HUDEP-2 (cell line): ENCODE measurements around the gene PRKCD.
A peak's percentile ranks its signal among the peaks of the same experiment; 100 is the strongest.

Source experiments
- DNase-seq, 76 experiments: peaks; one replicate each; lab custom pipeline; 2025; ENCODE audit not compliant: unreplicated experiment in 76 of 76; lab: John Stamatoyannopoulos, UW

Gene PRKCD

DNA sequence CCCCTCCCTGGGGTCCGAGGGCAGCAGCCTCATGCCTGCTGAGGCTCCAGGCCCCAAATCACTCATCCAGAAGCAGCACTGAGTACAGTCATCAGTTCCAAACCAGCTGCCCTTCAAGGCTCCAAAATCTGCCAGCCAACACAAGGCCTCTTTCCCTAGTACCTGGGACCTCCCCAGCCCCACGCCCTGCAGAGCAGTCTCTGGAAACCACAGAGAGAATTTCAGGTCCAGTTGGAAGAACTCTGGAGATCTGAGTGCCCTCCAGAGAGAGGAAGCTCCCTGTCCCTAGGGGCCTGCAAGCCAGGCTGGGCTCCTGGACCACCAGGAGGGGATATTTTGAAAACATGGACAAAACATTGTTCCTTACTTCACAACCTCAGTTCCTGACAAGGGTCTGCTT is 68.6 kb downstream of the PRKCD start:
- no peak for DNase-seq

DNA sequence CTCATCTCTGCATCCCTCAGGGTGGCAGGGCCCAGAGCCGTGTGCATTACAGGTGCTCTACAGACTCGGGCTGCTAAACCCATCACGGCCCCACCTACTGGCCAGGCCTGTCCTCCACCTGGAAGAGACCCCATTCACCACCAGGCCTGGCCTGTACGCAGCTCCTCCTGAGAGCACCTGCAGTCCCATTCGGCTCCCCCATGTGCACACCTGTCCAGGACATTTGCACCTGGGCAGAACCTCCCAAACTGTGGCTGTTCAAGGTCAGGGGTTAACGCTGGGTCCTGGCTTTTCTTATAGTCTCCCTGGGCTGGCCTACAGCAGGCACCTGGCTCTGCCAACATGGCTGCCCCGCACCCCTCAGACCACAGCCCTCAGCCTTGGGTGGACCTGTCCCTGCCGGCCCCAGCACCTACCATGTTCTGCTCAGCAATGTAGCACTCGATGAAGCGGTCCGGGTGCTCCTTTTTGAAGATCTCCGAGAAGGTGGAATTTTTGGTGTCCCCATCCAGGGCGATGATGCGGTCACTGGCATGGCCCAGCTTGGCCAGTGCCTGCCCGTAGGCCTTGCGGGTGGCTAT is 69.1 kb downstream of the PRKCD start:
- DNase-seq, result no peak

DNA sequence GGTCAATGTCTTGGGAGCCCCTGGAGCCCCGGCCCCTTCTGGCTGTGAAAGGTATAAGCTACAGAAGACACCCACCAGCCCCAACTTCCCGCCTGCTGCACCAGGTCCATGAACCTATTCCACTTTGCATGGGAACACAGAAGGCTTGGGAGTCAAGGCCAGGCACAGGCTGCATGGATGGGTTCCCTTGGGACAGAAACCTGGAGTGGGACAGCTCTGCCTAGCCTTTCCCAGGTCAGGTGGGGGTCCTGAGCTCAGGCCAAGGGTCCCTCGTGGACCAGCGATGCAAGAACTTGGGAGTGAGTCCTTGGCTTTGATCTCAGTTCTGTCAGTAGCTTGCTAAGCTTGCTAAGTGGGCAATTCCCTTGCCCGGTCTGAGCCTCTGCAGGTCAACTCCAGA is 69.8 kb downstream of the PRKCD start:
- no peak for DNase-seq

DNA sequence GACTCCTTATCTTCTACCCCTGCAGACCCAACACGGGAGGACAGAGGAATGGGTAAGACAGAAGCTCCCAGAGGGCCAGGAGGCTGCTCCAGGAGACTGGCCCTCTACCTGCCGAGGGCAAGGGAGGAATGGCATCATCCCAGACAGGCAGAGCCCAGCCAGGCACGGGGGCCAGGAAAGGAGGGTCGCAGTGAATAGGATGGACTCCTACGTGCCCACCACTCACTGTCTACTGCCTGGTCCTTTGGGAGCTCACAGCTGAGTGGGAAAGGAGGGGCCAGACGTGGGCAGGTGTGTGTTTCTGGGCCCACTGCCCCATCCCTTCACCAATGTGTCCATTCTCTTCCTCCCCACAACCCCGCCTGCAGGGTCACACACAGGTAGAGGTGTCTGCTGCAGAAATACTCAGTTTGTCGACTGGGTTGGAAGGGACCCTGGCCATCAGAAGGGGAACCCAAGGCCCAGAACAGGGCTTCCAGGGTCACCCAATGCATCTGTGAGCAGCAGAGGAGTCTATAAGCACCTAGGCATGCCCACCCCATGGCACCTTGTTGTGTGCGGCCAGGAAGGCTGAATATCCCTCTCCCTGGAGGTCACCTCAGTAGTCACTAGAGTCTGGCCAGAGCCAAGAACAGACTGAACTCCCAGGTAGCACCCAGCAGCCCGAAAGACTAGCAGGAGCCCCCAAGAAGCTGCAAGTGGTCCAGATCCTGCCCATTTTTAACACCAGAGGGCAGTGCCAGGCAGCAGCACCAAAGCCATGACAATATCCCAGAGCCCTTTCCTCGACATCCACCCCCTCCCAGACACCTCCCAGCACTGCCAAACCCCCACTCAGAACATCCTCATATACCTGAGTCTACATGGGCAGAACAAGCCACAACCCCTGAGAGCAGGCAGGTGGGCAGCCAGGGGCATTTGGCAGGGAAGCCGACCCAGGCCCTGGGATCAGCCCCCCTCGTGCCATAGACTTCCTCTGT is 70.8 kb downstream of the PRKCD start:
- DNase-seq, result no peak

DNA sequence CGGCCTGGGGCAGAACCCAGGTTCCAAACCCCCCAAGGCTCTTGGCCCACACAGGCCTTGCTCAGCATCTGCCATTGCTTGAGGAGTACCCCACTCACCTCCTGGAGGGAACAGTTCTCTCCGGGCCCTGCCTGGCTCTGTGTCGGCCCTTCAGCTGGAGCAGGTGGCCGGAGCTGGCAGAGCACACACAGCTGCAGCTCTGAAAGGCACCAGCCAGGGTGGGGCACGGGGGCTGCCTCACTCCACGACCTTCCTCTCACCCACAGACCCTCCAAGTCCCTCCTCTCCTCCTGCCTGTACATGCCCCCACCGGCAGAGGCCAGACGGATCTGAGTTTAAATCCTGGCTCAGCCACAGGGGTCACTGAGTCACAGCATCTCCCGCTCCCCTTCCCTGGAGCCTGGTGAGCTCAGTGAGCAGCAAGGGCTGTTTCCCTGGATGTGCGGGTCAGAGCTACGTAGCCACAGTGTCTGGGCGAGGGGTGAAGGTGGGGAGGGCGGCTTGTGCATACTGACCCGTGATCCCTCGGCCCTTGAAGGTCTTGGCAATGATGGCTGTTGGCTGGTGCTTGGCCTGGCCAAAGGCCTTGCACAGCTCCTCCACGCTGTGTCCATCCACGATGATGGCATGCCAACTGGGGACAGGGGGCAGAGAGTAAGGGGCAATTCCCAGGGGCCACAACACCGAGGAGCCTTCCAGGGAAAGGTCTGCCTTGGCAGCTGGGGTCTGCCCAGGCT is 71.8 kb downstream of the PRKCD start:
- no peak for DNase-seq

DNA sequence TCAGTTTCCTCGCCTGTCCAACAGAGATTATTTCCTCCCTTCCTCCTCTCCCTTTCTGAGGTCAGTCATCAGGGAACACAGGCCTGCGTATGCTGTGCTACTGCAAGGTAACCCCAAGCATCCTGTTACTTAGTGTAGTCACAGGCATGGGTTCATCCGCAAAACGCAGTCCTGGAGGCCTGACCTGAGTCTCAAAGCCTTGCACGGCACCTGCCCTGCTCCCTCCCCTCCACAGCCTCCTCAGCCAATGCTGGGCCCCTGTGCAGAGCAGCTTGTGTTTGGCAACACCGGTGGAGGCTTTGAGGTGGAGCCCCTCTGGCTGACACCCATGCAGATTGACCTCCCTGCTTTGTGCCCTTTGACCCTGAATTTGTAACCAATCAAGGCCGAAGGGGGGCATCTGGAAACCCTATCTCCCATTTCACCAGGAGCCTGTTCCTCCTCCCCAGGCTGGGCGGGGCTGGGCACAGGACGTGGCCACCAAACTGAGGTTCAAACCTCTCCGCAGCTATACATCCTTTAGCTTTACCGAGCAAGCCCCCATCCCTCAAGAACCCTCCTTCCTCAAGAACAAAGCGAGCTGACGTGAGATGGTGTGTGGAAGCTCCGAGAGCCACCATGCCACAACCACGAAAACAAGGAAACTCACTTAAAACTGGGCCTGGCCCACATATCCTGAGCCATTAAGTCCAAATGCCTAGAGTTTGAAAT is 73.3 kb downstream of the PRKCD start:
- DNase-seq, result no peak

DNA sequence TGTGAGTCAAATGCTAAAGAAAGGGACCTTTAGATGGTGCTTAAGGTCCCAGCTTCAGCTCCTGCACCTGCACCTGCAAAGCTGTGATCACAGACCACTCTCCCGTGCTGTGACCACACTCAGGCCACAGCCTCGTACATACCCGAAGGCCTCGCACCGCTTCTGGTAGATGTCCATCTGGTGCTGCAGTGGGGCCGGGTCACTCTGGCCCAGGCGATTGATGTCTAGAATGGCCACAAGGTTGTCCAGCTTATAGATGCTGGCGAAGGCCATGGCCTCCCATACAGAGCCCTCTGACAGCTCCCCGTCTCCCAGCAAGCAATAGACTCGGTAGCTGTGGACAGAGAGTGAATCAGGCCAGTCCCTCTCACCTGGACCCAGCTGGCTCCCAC is 73.8 kb downstream of the PRKCD start:
- DNase-seq, result no peak

DNA sequence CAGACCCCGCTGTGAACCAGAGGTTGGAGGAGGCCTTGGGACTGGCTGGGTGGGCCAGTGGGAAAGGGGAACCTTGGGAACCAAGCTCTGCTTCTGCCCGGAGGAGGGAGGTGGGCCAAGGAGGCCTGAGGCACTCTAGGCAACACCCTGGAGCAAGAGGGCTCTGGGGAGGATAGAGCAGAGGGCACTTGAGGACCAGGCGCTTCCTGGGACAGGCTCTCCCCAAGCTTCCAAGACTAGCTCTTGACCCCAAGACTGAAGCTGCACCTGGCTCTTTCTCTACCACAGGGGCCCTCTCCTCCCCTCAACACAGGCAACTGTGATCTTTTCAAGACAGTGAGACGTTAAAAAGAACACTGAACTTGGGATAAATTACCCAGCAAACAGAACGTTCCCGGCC is 74.5 kb downstream of the PRKCD start:
- DNase-seq, result no peak

DNA sequence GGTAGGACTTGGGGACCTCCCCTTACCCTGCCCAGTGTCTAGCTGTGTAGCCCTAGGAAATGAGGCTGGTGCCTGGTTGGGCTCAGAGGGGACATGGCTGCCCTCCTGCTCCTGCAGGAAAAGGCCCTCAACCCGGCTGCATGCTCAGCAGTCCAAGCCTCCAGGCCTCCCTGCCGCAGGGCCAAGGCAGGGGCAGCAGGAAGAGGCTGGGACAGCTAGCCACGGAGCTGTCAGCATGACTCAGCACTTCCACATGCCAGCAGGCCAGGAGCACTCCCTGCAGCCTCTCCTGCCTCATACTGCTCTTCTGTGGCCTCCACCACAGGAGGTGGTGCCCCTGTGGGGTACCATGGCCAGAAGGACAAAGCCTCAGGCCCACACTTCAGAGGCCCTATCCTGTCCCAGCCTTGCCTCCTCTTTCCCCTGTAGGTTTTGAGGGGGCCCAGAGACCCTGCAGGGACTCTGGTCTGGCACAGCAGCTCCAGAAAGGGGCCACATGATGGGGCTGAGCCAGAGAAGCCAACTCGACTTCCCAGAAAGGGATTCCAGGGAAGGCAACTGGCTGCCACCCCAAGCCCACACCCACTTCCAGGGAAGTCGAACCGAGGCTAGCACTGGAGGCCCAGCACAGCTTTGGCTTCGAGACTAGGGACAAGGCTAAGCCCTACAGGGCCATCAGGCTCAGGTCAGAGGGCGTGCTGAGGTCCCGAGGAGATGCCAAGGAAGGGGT is 75.3 kb downstream of the PRKCD start:
- DNase-seq, result peak in 66 of 76 experiments; percentile 4 to 79 (median 46)

DNA sequence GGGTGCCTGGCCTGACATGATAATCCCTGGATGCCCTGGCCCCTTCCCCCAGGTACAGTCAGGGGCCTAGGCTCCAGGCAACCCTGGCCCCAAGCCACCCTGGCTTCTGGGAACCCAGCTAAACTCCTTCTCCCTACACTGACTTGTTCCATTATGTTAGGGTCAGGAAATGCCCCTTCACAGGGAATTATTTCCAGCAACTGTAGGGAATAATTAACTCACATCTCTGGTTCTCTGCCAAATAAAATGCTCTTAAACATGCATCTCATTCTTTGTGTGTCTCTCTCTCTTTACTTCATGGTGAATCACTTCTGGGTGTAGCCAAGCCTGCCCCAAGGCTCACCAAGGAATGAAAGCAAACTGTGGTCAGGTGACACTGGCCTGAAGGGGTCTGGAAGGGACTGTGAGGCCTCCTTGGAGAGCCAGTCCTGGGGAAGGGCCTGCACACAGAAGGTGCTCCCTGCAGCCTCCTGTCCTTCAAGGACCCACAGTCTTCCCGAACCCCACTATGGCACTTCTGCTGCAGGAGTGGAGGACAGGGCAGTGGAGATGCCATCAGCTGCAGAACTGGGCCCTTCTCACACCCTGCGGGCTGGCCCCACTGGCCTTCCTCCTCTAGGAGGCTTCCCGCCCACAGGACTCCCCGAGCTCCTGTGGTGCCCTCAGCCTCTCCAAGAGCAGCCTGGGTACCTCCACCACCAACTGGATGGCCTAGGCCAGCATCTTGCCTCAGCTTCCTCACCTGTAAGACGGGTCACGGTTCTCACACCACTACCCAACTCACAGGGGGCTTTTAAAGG is 77.2 kb downstream of the PRKCD start:
- DNase-seq, result peak in 3 of 76 experiments; percentile 9 to 19 (median 14)

DNA sequence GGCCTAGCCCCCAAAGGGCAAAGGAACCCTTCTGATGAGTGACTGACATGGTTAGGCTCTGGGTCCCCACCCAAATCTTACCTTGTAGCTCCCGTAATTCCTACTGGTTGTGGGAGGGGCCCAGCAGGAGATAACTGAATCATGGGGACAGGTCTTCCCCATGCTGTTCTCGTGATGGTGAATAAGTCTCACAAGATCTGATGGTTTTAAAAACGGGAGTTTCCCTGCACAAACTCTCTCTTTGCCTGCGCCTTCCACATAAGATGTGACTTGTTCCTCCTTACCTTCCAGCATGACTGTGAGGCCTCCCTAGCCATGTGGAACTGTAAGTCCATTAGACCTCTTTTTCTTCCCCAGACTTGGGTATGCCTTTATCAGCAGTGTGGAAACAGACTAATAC is 77.9 kb downstream of the PRKCD start:
- no peak for DNase-seq

DNA sequence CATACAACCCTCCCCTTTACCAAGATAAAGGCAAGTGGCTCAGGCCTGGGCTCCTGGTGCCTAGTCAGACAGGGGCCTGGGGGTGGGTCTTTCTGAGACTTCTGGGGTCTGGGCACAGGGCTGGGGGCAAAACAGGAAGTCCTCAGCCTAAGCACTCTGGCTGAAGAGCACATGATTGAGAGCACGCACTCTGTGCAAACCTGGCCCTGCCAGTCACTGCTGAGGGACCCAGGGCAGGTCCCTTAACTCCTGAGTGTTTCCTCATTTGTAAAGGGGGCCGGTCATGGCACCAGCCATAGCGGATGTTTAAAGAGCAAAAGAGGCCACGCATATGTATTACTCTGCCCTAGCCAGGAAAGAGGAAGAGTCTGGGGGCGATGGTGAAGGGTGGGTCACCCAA is 78.8 kb downstream of the PRKCD start:
- DNase-seq, result no peak

DNA sequence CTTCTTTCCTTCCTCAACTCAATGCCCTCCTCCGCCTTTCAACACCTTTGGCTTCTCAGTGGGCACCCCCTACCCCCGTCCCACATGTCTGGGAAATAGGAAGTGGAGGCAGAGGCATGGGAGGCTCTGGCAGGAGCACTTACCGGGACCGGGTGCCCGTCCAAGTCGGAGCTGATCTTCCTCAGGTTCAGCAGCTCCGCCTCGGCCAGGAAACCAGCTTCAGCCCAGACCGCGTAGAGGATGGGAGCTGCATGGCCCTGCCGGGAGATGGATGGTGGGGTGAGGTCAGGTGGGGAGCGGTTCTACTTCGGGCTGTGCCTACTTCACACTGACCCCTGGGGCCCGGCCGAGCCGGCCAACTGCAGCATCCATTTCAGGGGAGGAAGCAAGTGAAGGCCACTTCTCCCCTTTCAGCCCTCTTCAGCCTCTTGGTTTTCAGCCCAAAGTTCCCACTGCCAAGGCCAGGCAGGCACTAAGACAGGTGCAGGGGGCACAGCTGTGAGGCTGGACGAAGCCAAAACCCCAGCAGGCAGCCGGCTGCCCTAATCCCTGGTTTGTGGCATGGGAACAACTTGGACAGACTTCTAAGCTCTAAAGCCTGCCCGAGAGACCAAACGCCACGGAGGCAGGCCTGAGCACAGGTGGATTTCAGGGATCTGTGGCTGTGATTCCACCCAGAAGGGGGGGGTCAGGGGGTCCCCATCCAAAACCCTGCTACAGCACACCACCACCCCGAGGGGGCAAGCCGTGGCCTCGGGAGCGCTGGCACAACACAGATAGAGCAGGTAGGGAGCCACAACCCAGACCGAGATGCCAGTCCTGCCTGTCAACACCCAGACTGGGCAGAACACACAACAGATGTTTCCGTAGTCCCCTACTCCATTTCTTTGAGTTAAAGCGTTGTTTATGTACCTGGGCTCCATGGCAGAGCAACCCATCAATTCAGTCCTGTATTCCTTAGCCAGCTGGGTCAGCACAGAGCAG is 80.3 kb downstream of the PRKCD start:
- DNase-seq, result no peak

DNA sequence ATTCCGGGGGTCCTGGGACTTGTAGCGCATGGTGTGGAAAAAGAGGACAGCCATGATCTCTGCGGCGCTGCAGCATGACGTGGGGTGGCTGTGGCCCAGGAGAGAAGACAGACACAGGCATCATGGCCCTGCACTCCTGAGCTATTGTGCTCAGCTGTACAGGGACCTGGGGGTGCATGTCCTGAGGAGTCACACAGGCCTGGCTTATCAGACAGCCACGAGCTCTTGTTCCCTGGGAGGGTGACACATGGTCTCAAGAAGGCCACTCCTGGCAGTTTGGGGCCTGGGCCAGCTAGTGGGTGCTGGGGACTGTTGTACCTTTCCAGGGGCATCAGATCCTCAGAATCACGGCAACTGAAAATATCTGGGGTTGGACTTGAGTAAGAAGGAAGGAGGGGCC is 81.1 kb downstream of the PRKCD start:
- DNase-seq, result peak in 57 of 76 experiments; percentile 3 to 70 (median 31)
